NCI-H2029 (cell line): ENCODE measurements around the gene HS2ST1.
A peak's percentile ranks its signal among the peaks of the same experiment; 100 is the strongest.
"Not testable (repeated sequence)": the region's sequence is repeated elsewhere in the genome, so short reads cannot be mapped to it uniquely, and the experiment has no call there.

Experiments
- DNase-seq: peaks from one replicate; lab custom pipeline; 2025; lab: John Stamatoyannopoulos, UW

HS2ST1 gene

DNA sequence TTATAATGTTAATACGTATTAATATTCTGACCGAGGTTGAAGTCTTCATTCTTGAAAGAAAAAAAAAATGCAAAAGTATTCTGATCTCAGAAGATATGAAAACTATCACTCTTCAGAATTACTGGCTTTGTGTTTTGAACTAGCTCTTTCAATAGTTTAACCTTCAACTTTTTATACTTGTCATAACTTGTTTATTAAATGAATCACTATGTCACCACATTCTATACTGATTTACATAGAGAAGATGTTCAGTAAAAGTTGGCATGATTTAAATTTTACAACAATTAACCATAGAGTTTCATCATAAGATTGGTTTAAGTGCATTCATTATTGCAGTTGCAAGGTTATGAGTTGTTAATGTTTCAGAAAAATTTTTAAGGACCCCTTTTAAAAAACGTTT is 57.3 kb downstream of the HS2ST1 start:
- no peak for DNase-seq

GRCh38 chr1:86972262-86972661 is 57.8 kb downstream of the HS2ST1 start:
- peak; percentile 48 for DNase-seq

GRCh38 chr1:86975993-86976550 is 61.6 kb downstream of the HS2ST1 start:
- no peak for DNase-seq

DNA sequence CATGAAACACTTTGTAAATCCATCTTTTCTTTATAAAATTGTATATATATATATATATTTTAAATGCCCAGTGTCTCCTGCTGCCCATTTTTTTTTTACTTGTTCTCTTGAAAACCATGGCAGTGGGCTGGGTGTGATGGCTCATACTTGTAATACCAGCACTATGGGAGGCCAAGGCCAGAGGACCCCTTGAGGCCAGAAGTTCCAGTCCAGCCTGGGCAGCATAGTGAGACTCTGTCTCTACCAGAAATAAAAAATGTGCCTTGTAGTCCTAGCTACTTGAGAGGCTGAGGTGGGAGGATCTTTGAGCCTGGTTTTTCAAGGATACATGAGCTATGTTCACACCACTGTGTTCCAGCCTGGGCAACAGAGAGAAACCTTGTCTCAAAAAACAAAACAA is 62.2 kb downstream of the HS2ST1 start:
- no peak for DNase-seq

DNA sequence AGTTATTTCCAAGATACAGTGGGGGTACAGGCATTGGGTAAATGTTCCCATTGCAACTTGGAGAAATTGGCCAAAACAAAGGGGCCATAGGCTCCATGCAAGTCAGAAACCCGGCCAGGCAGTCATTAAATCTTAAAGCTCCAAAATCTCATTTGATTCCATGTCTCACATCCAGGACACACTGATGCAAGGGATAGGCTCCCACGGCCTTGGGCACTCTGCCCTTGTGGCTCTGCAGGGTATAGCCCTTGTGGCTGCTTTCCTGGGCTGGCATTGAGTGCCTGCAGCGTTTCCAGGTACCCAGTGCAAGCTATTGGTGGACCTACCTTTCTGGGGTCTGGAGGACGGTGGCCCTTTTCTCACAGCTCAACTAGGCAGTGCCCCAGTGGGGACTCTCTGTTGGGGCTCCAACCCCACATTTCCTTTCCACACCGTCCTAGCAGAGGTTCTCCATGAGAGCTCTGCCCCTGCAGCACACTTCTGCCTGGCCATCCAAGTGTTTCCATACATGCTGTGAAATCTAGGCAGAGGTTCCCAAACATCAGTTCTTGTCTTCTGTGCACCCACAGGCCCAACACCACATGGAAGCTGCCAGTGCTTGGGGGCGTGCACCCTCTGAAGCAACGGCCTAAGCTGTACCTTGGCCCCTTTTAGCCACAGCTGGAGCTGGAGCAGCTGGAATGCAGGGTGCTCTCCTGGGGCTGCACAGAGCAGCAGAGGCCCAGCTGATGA is 67.2 kb downstream of the HS2ST1 start:
- DNase-seq: no peak

DNA sequence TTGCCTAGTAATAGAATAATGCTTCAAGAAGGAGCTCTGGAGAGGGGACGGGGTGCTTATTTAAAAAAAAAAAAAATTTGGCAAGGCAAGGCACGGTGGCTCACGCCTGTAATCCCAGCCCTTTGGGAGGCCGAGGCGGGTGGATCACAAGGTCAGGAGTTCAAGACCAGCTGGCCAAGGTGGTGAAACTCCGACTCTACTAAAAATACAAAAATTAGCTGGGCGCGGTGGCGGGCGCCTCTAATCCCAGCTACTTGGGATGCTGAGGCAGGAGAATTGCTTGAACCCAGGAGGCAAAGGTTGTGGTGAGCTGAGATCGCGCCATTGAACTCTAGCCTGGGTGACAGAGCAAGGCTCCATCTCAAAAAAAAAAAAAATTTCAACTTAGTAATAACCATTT is 69.2 kb downstream of the HS2ST1 start:
- not testable (repeated sequence) for DNase-seq

- DNase-seq: no peak
Measured at GRCh38 chr1:86987446-86987845, 73.0 kb downstream of the HS2ST1 start.

GRCh38 chr1:86988835-86989234 is 74.4 kb downstream of the HS2ST1 start:
- no peak for DNase-seq

DNA sequence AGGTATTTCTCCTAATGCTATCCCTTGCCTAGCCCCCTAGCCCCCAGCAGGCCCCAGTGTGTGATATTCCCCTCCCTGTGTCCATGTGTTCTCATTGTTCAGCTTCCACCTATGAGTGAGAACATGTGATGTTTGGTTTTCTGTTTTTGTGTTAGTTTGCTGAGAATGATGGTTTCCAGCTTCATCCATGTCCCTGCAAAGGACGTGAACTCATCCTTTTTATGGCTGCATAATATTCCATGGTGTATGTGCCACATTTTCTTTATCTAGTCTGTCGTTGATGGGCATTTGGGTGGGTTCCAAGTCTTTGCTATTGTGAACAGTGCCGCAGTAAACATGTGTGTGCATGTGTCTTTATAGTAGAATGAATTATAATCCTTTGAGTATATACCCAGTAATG is 75.3 kb downstream of the HS2ST1 start:
- not testable (repeated sequence) for DNase-seq

GRCh38 chr1:86990826-86991225 is 76.4 kb downstream of the HS2ST1 start:
- no peak for DNase-seq

DNA sequence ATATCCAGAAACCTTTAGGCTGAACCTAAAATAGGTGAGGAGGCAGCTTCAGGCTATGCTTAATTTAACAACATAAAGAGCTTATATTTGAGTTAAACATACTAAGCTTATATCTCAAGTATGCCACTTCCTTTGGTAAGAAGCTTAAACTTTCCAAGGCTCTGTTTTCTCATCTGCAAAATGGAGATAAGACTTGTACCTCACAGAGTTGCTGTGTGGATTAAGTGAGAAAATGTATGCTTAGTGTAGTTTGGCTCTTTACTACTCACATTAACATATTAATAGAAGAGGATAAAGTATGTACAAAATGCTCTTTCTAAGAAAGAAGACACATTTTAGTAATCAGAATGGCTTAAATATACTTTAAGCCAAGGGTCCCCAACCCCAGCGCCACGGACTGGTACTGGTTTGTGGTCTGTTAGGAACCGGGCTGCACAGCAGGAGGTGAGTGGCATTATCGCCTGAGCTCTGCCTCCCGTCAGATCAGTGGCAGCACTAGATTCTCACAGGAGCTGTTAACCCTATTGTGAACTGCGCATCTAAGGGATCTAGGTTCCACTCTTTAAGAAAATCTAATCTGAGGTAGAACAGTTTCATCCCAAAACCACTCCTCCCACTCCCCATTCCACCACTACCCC is 77.2 kb downstream of the HS2ST1 start:
- DNase-seq: no peak

GRCh38 chr1:86992861-86993260 is 78.4 kb downstream of the HS2ST1 start:
- no peak for DNase-seq

DNA sequence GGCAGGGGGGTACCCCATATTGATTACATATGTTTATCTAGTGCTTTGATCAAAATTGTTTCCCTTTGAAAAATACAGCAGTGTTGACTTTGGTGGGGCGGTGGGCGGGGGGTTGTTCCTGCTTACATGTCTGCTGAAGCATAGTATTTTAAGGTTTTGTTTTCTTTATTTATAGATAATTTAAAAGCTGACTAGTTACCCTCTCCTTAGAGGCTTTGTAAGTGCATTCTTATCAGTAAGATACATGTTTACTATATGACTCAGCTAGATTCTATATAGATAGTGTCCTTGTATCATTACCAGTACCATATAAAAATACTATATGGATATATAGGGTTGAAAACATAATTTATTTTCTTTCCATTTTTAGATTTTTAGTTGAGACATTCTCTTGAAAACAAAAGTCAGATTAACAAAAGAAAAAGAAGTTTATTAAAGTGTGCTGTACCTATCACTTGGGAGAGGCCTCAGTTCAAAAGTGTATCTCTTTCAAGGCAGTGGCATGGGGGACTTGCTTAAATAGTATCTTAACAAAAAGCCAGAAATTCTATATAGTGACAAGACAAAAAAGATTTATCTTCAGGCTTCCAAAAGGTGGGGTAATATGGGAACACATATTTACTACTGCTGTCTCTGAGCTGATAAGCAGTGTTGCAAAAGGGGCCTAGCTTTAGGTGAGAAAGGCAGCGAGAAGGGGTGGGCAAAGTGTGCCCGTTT is 79.0 kb downstream of the HS2ST1 start:
- DNase-seq: no peak

GRCh38 chr1:86994061-86994460 is 79.6 kb downstream of the HS2ST1 start:
- no peak for DNase-seq

GRCh38 chr1:86997538-86997937 is 83.1 kb downstream of the HS2ST1 start:
- no peak for DNase-seq

- DNase-seq: no peak
Measured at GRCh38 chr1:86998280-86998679, 83.8 kb downstream of the HS2ST1 start.

- no peak for DNase-seq
Measured at GRCh38 chr1:86998727-86999126, 84.3 kb downstream of the HS2ST1 start.

GRCh38 chr1:87000460-87000859 is 86.0 kb downstream of the HS2ST1 start:
- DNase-seq: no peak

GRCh38 chr1:87004857-87005256 is 90.4 kb downstream of the HS2ST1 start:
- DNase-seq: no peak

GRCh38 chr1:87007323-87007722 is 92.9 kb downstream of the HS2ST1 start:
- no peak for DNase-seq

DNA sequence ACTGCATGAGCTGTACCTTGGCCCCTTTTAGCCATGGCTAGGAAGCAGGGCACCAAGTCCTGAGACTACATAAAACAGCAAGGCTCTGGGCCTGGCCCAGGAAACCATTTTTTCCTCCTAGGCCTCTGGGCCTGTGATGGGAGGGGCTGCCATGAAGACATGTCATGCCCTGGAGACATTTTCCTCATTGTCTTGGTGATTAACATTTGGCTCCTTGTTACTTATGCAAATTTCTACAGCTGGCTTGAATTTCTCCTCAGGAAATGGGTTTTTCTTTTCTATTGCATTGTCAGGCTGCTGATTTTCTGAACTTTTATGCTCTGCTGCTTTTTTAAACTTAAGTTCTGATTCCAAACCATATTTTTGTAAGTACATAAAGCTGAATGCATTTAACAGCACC is 99.0 kb downstream of the HS2ST1 start:
- DNase-seq: not testable (repeated sequence)

DNA sequence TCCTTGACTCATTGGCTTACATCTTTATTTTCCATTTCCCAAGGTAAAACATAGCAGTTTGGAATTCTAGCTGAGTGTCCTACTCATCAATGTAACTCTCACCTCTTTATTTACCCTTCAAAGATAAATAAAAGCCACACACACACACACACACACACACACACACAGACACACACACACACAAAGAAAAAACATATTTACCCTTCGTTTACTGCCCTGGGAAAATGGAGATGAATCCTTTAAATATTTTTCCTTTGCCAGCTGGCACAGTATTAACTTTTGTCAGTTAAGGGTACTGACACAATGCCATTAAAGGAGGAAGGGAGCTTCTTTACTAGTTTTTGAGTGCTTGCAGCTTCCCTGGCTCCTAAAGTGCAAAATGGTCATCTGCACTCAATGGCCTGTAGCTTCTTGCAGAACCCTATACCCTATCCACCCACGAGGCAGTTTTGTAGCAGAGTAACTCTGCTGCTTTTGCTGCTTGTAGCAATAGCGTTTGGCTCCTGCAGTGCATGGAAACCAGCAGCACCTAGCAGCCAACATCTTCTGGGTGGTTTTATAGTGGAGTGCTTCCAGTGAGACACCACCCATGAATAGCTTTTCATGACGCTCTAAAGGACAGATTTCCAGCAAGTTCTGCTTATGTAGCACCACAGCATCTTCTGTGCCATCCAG is 103.7 kb downstream of the HS2ST1 start:
- DNase-seq: no peak
